ENCODE measurements around the gene ZNF780A.

DNA sequence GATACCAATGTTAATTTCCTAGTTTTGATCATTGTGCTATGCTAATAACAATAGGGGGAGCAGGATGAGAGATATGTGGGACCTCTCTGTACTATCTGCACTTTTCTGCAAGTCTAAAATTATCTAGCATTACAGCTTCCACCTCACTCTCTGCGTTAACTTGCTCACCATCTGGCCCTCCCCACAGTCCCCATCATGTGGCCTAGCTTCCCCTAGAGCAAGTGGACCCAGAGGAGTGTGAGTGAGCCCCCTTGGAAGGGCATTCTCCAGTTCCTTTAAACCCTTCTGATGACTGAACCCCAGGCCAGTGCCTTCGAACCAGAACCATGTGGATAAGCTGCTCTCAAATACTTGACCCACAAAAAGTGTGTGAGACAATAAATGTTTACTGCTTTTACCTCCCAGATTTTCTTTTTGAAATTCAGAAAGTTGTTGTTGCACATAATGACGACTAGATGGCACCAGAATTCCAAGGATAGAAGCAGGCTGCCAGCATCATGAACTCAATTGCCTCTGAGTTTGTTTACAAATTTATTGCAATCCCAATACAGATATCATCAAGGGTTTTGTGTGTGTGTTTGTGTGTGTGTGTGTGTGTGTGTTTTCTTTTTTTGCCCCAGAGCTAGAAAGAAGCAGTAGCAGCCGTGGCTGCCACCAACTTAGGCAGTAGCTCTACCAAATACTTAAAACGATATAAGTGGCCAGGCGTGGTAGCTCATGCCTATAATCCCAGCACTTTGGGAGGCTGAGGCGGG, 49.0 kb upstream of the ZNF780A start:
- TF ChIP-seq, protein P1, sequence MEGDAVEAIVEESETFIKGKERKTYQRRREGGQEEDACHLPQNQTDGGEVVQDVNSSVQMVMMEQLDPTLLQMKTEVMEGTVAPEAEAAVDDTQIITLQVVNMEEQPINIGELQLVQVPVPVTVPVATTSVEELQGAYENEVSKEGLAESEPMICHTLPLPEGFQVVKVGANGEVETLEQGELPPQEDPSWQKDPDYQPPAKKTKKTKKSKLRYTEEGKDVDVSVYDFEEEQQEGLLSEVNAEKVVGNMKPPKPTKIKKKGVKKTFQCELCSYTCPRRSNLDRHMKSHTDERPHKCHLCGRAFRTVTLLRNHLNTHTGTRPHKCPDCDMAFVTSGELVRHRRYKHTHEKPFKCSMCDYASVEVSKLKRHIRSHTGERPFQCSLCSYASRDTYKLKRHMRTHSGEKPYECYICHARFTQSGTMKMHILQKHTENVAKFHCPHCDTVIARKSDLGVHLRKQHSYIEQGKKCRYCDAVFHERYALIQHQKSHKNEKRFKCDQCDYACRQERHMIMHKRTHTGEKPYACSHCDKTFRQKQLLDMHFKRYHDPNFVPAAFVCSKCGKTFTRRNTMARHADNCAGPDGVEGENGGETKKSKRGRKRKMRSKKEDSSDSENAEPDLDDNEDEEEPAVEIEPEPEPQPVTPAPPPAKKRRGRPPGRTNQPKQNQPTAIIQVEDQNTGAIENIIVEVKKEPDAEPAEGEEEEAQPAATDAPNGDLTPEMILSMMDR (IDR thresholded peaks at IDR 0.05; ENCODE audit: insufficient read depth, low read length), result no peak
- TF ChIP-seq POLR2AphosphoS5 (IDR thresholded peaks at IDR 0.05; ENCODE audit: low read depth) (no peak), SPI1 (IDR thresholded peaks at IDR 0.05; ENCODE audit: borderline replicate concordance, low read depth) (no peak)
- TF ChIP-seq, protein P2, sequence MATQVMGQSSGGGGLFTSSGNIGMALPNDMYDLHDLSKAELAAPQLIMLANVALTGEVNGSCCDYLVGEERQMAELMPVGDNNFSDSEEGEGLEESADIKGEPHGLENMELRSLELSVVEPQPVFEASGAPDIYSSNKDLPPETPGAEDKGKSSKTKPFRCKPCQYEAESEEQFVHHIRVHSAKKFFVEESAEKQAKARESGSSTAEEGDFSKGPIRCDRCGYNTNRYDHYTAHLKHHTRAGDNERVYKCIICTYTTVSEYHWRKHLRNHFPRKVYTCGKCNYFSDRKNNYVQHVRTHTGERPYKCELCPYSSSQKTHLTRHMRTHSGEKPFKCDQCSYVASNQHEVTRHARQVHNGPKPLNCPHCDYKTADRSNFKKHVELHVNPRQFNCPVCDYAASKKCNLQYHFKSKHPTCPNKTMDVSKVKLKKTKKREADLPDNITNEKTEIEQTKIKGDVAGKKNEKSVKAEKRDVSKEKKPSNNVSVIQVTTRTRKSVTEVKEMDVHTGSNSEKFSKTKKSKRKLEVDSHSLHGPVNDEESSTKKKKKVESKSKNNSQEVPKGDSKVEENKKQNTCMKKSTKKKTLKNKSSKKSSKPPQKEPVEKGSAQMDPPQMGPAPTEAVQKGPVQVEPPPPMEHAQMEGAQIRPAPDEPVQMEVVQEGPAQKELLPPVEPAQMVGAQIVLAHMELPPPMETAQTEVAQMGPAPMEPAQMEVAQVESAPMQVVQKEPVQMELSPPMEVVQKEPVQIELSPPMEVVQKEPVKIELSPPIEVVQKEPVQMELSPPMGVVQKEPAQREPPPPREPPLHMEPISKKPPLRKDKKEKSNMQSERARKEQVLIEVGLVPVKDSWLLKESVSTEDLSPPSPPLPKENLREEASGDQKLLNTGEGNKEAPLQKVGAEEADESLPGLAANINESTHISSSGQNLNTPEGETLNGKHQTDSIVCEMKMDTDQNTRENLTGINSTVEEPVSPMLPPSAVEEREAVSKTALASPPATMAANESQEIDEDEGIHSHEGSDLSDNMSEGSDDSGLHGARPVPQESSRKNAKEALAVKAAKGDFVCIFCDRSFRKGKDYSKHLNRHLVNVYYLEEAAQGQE (IDR thresholded peaks at IDR 0.05; ENCODE audit: insufficient replicate concordance, low read depth), result no peak
